ENCODE data around the gene AFTPH.

AFTPH gene

GRCh38 chr2:64542071-64543007 is 18.2 kb downstream of the AFTPH start:
- no peak for DNase-seq (ENCODE audit: low read depth)

- no peak for DNase-seq (ENCODE audit: low read depth)
Measured at GRCh38 chr2:64543008-64543697, 19.0 kb downstream of the AFTPH start.

GRCh38 chr2:64548761-64549160 is 24.6 kb downstream of the AFTPH start:
- DNase-seq (ENCODE audit: low read depth): no peak

GRCh38 chr2:64550042-64550441 is 25.9 kb downstream of the AFTPH start:
- no peak for DNase-seq (ENCODE audit: low read depth)

GRCh38 chr2:64551851-64552250 is 27.7 kb downstream of the AFTPH start:
- no peak for DNase-seq (ENCODE audit: low read depth)

GRCh38 chr2:64554117-64554516 is 30.0 kb downstream of the AFTPH start:
- DNase-seq (ENCODE audit: low read depth): no peak

GRCh38 chr2:64558445-64559081 is 34.4 kb downstream of the AFTPH start:
- DNase-seq (ENCODE audit: low read depth): no peak

GRCh38 chr2:64562148-64562784 is 38.1 kb downstream of the AFTPH start:
- DNase-seq (ENCODE audit: low read depth): no peak

GRCh38 chr2:64563436-64563938 is 39.4 kb downstream of the AFTPH start:
- no peak for DNase-seq (ENCODE audit: low read depth)

GRCh38 chr2:64565949-64566710 is 42.0 kb downstream of the AFTPH start:
- no peak for DNase-seq (ENCODE audit: low read depth)

GRCh38 chr2:64567473-64567872 is 43.3 kb downstream of the AFTPH start:
- DNase-seq (ENCODE audit: low read depth): no peak

GRCh38 chr2:64568836-64569235 is 44.7 kb downstream of the AFTPH start:
- DNase-seq (ENCODE audit: low read depth): no peak

- no peak for DNase-seq (ENCODE audit: low read depth)
Measured at GRCh38 chr2:64574871-64575270, 50.7 kb downstream of the AFTPH start.

GRCh38 chr2:64581018-64581417 is 56.9 kb downstream of the AFTPH start:
- no peak for DNase-seq (ENCODE audit: low read depth)

GRCh38 chr2:64581777-64582539 is 57.8 kb downstream of the AFTPH start:
- no peak for DNase-seq (ENCODE audit: low read depth)

GRCh38 chr2:64582774-64583340 is 58.7 kb downstream of the AFTPH start:
- no peak for DNase-seq (ENCODE audit: low read depth)

GRCh38 chr2:64586054-64586453 is 61.9 kb downstream of the AFTPH start:
- DNase-seq (ENCODE audit: low read depth): no peak

GRCh38 chr2:64586883-64587481 is 62.9 kb downstream of the AFTPH start:
- DNase-seq (ENCODE audit: low read depth): no peak

GRCh38 chr2:64587561-64587960 is 63.4 kb downstream of the AFTPH start:
- DNase-seq (ENCODE audit: low read depth): no peak

GRCh38 chr2:64591188-64591587 is 67.1 kb downstream of the AFTPH start:
- no peak for DNase-seq (ENCODE audit: low read depth)
